Keratinocyte (primary cell): ENCODE data around the gene LSP1. TPM values are rescaled to one million over a fixed set of nuclear protein-coding genes. Genes with fewer than 3 reads are reported as not detected.

Source experiments
- DNase-seq: peaks from one replicate; pipeline ENCODE4 v3.0.0-alpha.2; 2011; ENCODE audit warnings: low read depth, missing footprints, low spot score
- FAIRE-seq: peaks from 2 replicates; lab custom pipeline; 2011; peaks lifted over from hg19 to GRCh38; lab: Jason Lieb, UNC
- H2AFZ ChIP-seq: 2 replicates; pipeline ENCODE4 v1.6.0; 2012; ENCODE audit warnings: low read length, control low read depth, inconsistent platforms; ENCODE audit not compliant: control insufficient read depth
- H3K27ac ChIP-seq: 2 replicates; pipeline ENCODE4 v1.5.1; 2011; ENCODE audit warnings: low read length; ENCODE audit not compliant: control insufficient read depth, insufficient read depth
- H3K27me3 ChIP-seq: 3 replicates; pipeline ENCODE4 v1.6.0; 2011; ENCODE audit warnings: low read length; ENCODE audit not compliant: control insufficient read depth, insufficient read depth; ENCODE audit errors: extremely low read depth
- H3K36me3 ChIP-seq, 2 experiments: 2 replicates in 1 of 2; 3 replicates in 1 of 2; pipeline ENCODE4 v1.5.1; 2011; ENCODE audit warnings: low read length in 2 of 2, mild to moderate bottlenecking in 1 of 2; ENCODE audit not compliant: control insufficient read depth in 2 of 2, insufficient read depth in 2 of 2; ENCODE audit errors: extremely low read depth in 1 of 2
- H3K4me1 ChIP-seq: 3 replicates; pipeline ENCODE4 v1.5.1; 2011; ENCODE audit warnings: low read length; ENCODE audit not compliant: control insufficient read depth, insufficient read depth; ENCODE audit errors: extremely low read depth
- H3K4me2 ChIP-seq: 3 replicates; pipeline ENCODE4 v1.6.0; 2011; ENCODE audit warnings: low read depth, low read length; ENCODE audit not compliant: control insufficient read depth, insufficient read depth; ENCODE audit errors: extremely low read depth
- H3K4me3 ChIP-seq, 3 experiments: fragments of 200-600 bp in 1 of 3; sonication (generic) in 1 of 3; 2 replicates in 2 of 3; 3 replicates in 1 of 3; pipeline ENCODE4 v1.5.1; 2011 to 2016; ENCODE audit warnings: low read length in 3 of 3, mild to moderate bottlenecking in 3 of 3, control low read depth in 2 of 3, inconsistent platforms in 1 of 3, low read depth in 1 of 3, mixed read lengths in 1 of 3, mixed run types in 1 of 3, moderate library complexity in 1 of 3; ENCODE audit not compliant: control insufficient read depth in 2 of 3, insufficient read depth in 2 of 3; ENCODE audit errors: extremely low read depth in 1 of 3
- H3K79me2 ChIP-seq: 2 replicates; pipeline ENCODE4 v1.6.0; 2012; ENCODE audit warnings: low read length; ENCODE audit not compliant: control insufficient read depth, insufficient read depth
- H3K9ac ChIP-seq: 3 replicates; pipeline ENCODE4 v1.6.0; 2011; ENCODE audit warnings: low read length; ENCODE audit not compliant: control insufficient read depth, insufficient read depth; ENCODE audit errors: extremely low read depth
- H3K9me1 ChIP-seq: 3 replicates; pipeline ENCODE4 v1.6.0; 2011; ENCODE audit warnings: low read length; ENCODE audit not compliant: control insufficient read depth, insufficient read depth; ENCODE audit errors: extremely low read depth
- H3K9me3 ChIP-seq: 2 replicates; pipeline ENCODE4 v1.5.1; 2012; ENCODE audit warnings: low read depth, low read length; ENCODE audit not compliant: control insufficient read depth
- H4K20me1 ChIP-seq: 3 replicates; pipeline ENCODE4 v1.6.0; 2011; ENCODE audit warnings: low read length; ENCODE audit not compliant: control insufficient read depth, insufficient read depth; ENCODE audit errors: extremely low read depth
- EZH2 ChIP-seq: IDR thresholded peaks from one replicate; pipeline ENCODE4 v1.6.1; 2012; ENCODE audit warnings: inconsistent platforms, mild to moderate bottlenecking, low read length, moderate library complexity
- dilution Hi-C: fragments of 300-500 bp; cut with MboI; formaldehyde crosslinking; loops from one replicate; pipeline ENCODE4 v1.7.0; 2020; ENCODE audit warnings: low sequenced_read_pairs; ENCODE audit not compliant: extremely low pct_ligation_motif_present
- polyA plus RNA-seq, 5 experiments: library from polyadenylated mRNA; depleted of rRNA in 3 of 5; stranded (reverse) in 3 of 5; stranded (forward) in 1 of 5; unstranded in 1 of 5; fragments of >200 nt; gene quantifications; 1 replicate in 1 of 5; 2 replicates in 3 of 5; 3 replicates in 1 of 5; pipeline versions ENCODE4 v1.2.1 to v1.2.3, GENCODE V29; 2011 to 2012; ENCODE audit warnings: missing spikeins in 2 of 5, low read depth in 1 of 5, low replicate concordance in 1 of 5
- TF ChIP-seq, protein P1 (sequence below), 3 experiments: IDR thresholded peaks in 1 of 3; conservative IDR thresholded peaks in 1 of 3; optimal IDR thresholded peaks in 1 of 3; 2 replicates in 2 of 3; 3 replicates in 1 of 3; pipeline versions ENCODE3 to v1.5.1; 2011; ENCODE audit warnings: low read length in 3 of 3, mild to moderate bottlenecking in 3 of 3, moderate library complexity in 2 of 3, control low read depth in 1 of 3, inconsistent platforms in 1 of 3; ENCODE audit not compliant: insufficient read depth in 2 of 3; ENCODE audit errors: extremely low read depth in 1 of 3

The LSP1 gene
- polyA plus RNA-seq, 1 donor (not counting 4 experiments of a cell fraction or from before 2014, with no cell fraction given): 0.94 TPM

- Histone ChIP-seq H3K4me1 (peaks cover 5% of the 10 kb centered on the region), H3K27me3 (peaks cover 7% of the 10 kb centered on the region), H3K9me1 (no peaks in the 10 kb centered on the region), H3K36me3 (no peaks in the 10 kb centered on the region), H4K20me1 (no peaks in the 10 kb centered on the region), H3K79me2 (no peaks in the 10 kb centered on the region), H3K4me2 (no peak overlapping the region), H3K4me3 (no peak overlapping the region), H3K9ac (no peak overlapping the region), H3K27ac (no peak overlapping the region), H2AFZ (peak overlapping the region; percentile 12), H3K9me3 (no peaks in the 10 kb centered on the region)
- no peak for TF ChIP-seq EZH2
- TF ChIP-seq, protein P1, sequence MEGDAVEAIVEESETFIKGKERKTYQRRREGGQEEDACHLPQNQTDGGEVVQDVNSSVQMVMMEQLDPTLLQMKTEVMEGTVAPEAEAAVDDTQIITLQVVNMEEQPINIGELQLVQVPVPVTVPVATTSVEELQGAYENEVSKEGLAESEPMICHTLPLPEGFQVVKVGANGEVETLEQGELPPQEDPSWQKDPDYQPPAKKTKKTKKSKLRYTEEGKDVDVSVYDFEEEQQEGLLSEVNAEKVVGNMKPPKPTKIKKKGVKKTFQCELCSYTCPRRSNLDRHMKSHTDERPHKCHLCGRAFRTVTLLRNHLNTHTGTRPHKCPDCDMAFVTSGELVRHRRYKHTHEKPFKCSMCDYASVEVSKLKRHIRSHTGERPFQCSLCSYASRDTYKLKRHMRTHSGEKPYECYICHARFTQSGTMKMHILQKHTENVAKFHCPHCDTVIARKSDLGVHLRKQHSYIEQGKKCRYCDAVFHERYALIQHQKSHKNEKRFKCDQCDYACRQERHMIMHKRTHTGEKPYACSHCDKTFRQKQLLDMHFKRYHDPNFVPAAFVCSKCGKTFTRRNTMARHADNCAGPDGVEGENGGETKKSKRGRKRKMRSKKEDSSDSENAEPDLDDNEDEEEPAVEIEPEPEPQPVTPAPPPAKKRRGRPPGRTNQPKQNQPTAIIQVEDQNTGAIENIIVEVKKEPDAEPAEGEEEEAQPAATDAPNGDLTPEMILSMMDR (optimal IDR thresholded peaks at IDR 0.05 in 1 of 3, IDR thresholded peaks at IDR 0.05 in 1 of 3, conservative IDR thresholded peaks at IDR 0.05 in 1 of 3; ENCODE audit: extremely low read depth in 1 of 3, insufficient read depth in 2 of 3, low read length in 3 of 3): no peak
- dilution Hi-C loops: no loop called here
- no peak for FAIRE-seq
- DNase-seq: no peak
These were observed 71.3 kb downstream of the LSP1 start for GRCh38 chr11:1924181-1924580.

DNA sequence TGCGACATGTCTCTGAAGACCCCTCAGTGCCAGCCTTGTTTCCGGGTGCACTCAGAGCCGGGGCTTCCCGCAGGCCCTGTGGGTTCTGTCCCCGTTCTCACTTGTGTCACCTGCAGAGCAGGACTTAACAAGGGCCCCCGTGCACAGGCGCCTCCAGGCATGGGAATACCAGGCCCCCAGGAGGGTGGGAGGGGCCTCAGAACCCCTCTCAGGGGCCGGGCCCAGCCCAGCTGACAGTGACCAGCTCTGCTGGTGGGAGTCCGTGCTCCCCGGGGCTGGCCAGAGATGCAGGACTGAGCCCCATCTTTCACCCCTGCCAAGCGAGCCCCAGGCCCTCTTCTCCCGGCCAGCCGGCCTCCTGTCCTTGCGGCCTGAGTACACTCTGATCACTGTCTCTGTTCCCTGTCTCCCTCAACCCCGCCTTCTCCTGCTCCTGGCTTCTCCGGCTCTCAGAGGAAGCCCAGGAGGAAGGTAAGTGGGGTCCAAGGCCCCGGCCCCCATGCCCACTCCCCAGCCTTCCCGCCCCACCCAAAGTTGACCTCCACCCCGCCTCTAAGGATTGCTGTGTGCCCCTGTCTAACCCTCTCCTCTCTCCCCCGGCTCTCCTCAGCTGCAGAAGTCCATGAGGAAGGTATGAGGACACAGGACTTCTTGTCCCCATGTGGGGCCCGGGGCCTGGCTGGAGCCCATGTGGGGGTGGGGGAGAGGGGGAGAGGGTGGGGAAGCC is 71.9 kb downstream of the LSP1 start:
- Histone ChIP-seq H3K9ac (no peak overlapping the region), H3K4me2 (no peak overlapping the region), H3K79me2 (no peaks in the 10 kb centered on the region), H3K36me3 (no peaks in the 10 kb centered on the region), H2AFZ (no peak overlapping the region), H3K27ac (no peak overlapping the region), H3K4me1 (peaks cover 5% of the 10 kb centered on the region), H3K9me3 (no peaks in the 10 kb centered on the region), H4K20me1 (no peaks in the 10 kb centered on the region), H3K4me3 (no peak overlapping the region), H3K27me3 (peaks cover 7% of the 10 kb centered on the region), H3K9me1 (no peaks in the 10 kb centered on the region)
- DNase-seq (no peak), FAIRE-seq (no peak)
- dilution Hi-C loops: no loop called here
- TF ChIP-seq, protein P1 (optimal IDR thresholded peaks at IDR 0.05 in 1 of 3, IDR thresholded peaks at IDR 0.05 in 1 of 3, conservative IDR thresholded peaks at IDR 0.05 in 1 of 3; ENCODE audit: extremely low read depth in 1 of 3, insufficient read depth in 2 of 3, low read length in 3 of 3): no peak
- TF ChIP-seq EZH2: no peak
